Endothelial cell of coronary artery (primary cell): Measurements from ENCODE around the gene ATP1A1. TPM values are rescaled to one million over a fixed set of nuclear protein-coding genes. Genes with fewer than 3 reads are reported as not detected.

ENCODE experiments used
- total RNA-seq: library from RNA; depleted of rRNA; stranded (reverse); fragments of >200 nt; gene quantifications from 2 replicates; pipeline ENCODE4 v1.2.3, GENCODE V29; 2014

Gene ATP1A1
- total RNA-seq: 214 and 219 TPM in 2 replicates

GRCh38 chr1:116372651-116373430 is at the start of gene ATP1A1:
ATP1A1 (plus strand) TSS chr1:116373244; CDS start chr1:116373512, 268 bp downstream.

Other genes starting within 250 kb of the ATP1A1 start
- gene CD58, start 197.8 kb downstream of the ATP1A1 start, total RNA-seq: 13.3 and 19.6 TPM in 2 replicates